Right lobe of liver (tissue), 4 donors: ENCODE measurements around the gene MAPK8IP3.

Source experiments
- POLR2A ChIP-seq: fragments of 450-650 bp; IDR thresholded peaks from one replicate; pipeline ENCODE4 v1.6.1; 2017; ENCODE audit warnings: antibody characterized with exemption, mild to moderate bottlenecking
- TF ChIP-seq, protein P1 (sequence below), 4 donors: fragments of 200-600 bp in 3 of 4; fragments of 450-650 bp in 1 of 4; IDR thresholded peaks; one replicate each; pipeline versions ENCODE4 v1.5.1 to v1.8.0; 2016 to 2022; ENCODE audit warnings: antibody characterized with exemption in 4 of 4, mild to moderate bottlenecking in 2 of 4
- donor health status: DM: no; HTN: no; CAD: no.
- donor health status: DM: no; HTN: no; CAD: no.
- donor health status: DM: no; HTN: yes; CAD: no.

- TF ChIP-seq POLR2A: no peak
- TF ChIP-seq, protein P1, sequence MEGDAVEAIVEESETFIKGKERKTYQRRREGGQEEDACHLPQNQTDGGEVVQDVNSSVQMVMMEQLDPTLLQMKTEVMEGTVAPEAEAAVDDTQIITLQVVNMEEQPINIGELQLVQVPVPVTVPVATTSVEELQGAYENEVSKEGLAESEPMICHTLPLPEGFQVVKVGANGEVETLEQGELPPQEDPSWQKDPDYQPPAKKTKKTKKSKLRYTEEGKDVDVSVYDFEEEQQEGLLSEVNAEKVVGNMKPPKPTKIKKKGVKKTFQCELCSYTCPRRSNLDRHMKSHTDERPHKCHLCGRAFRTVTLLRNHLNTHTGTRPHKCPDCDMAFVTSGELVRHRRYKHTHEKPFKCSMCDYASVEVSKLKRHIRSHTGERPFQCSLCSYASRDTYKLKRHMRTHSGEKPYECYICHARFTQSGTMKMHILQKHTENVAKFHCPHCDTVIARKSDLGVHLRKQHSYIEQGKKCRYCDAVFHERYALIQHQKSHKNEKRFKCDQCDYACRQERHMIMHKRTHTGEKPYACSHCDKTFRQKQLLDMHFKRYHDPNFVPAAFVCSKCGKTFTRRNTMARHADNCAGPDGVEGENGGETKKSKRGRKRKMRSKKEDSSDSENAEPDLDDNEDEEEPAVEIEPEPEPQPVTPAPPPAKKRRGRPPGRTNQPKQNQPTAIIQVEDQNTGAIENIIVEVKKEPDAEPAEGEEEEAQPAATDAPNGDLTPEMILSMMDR (IDR thresholded peaks at IDR 0.05): peak; percentile 60 to 82 (median 76)
These were observed 17.6 kb downstream of the MAPK8IP3 start for GRCh38 chr16:1723450-1724147.
